CD4-positive, alpha-beta T cell treated with Interleukin-1 beta for 1 hour (primary cell): Measurements from ENCODE around the gene TRIM17.
A peak's percentile ranks its signal among the peaks of the same experiment; 100 is the strongest.
"Not testable (repeated sequence)": the region's sequence is repeated elsewhere in the genome, so short reads cannot be mapped to it uniquely, and the experiment has no call there.

Source experiments
- DNase-seq, 2 donors: peaks; one replicate each; pipeline ENCODE4 v3.0.0-alpha.2; 2020 to 2022

TRIM17 gene

DNA sequence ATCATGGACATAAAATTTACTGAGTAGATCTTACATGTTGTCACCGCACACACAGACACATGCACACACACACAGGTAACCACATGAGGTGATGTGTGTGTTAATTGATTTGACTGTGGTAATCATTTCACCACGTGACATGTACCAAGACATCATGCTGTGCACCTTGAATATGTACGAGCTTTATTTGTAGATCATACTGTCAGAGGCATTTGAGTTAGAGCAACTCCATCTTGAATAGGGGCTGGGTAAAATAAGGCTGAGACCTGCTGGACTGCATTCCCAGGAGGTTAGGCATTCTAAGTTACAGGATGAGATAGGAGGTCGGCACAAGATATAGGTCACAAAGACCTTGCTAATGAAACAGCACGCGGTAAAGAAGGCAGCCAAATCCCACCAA lies 31.7 kb upstream of the TRIM17 start:
- DNase-seq: no peak

DNA sequence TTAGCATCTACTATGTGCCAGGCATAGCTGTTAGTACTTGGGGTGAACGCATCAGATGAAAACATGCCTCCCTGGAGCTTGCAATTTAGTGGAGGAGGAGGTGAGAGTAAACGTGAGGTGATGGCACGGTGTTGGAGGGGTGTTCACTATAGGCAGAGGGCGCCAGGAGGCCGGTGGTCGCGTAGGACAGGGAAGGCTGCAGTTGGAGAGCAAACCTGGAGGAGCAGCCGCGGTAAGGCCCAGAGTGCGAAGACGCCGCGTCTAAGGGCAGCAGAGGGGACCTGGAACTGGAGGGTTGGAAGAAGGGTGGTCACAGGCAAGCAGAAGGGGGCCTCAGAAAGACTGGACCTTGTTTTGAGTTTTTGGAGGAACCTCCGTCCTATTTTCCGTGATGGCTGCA lies 30.2 kb upstream of the TRIM17 start:
- DNase-seq: no peak

DNA sequence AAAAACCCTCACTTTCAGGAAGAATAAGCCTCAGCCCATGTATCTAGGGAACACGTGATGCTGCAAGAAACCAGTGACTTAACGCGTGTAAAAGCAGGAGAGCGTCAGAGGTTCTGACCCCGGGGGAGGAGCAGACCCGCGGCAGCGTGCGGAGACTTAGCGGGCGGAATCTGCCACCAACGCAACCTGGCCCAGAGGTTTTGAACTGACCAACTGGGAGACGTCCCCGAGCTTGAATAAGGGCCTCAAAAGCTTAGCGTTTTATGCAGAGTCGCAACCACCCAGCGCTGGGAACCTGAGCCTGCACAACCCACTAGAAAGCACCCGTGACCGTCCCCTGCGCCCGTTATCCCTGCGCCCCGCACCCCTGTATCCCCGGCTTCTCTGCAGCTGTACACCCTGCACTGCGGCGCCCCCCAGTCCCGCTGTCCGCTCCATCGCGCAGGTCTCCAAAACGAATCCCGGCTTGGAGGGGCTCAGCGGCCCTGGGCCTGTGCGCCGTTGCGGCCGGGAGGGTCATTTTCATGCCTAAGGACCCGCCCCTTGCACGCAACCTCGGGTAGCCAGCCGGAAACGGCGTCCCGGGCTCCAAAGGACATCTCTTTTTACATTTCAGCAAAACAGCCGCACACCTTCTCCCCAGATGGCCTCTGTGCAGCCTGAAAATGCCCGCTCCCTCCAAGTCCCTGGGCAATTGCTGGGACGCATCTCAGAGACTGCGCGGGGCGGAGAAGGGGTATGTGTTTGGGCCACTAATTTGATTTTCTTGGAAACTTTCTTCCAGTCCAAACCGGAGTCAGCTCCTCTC lies 29.4 kb upstream of the TRIM17 start:
- DNase-seq: peak; percentile 28 to 35

DNA sequence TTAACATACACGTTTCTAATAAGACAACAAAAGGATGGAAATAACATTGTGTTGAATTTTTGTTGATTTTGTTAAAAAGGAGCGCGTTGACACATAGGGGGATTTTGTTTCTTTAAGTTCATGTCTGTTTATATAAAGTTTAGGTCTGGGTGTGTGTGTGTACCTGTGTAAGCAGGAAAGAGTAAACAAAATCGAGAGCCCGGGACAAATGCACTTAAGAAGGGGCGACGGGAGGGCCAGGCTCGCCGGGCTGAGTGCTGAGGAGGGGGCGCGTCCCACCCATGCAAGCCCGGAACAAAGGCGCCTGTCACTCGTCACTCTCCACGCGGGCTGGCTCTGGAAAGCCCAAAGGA lies 28.8 kb upstream of the TRIM17 start:
- no peak for DNase-seq

DNA sequence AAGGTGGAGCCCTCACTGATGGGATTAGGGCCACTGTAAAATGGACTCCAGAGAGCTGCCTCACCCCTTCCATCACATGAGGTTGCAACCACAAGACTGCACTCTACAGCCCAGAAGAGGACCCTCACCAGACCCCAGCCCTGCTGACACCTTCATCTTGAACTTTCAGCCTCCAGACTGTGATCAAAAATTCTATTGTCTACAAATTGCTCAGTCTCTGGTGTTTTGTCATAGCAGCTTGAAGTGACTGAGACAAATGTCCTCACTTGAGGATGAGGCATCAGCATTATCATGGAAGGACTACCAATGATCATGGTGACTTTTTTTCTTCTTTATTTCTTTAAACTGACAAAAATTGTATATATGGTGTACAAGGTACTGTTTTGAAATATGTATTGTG lies 26.7 kb upstream of the TRIM17 start:
- no peak for DNase-seq

DNA sequence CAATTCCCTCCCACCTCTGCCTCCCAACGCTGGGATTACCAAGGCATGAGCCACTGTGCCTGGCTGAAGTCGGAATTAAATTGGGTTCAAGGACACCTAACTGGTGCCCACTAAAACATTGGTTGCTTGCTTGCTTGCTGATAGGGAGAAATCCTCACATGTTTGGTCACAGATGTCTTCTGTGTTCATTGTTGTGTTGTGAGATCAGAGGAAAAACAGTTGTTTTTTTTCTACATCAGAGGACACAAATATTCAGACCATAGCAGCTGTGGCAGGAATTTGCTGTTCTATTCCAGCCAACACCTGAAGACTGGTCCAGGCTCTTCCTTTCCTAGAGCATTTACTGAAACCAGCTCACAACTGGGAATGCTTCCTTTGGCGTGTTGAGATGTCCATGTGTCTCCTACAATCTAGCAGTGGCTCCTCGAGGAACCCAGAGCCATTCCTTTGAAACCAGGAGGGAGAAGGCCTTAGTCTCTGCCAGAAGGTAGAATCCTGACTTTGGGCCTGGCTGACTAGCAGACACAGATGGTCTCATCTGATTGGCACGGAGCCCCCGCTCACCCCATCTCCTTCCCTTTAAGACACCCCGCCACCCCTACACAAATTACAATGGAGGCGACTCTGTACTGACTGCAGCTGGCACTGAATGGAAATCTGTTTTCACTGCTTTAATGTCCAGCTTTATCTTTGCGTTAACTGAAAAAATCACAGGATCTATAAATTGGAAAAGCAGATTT lies 24.3 kb upstream of the TRIM17 start:
- DNase-seq: no peak

DNA sequence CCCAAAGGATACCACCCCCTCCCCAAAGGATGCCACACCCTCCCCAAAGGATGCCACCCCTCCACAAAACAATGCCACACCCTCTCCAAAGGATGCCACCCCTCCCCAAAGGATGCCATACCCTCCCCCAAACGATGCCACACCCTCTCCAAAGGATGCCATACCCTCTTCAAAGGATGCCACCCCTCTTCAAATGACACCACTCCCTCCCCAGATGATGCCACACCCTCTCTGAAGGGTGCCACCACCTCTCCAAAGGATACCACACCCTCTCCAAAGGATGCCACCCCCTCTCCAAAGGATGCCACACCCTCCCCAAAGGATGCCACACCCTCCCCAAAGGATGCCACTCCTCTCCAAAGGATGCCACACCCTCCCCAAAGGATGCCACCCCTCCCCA lies 21.6 kb upstream of the TRIM17 start:
- no peak for DNase-seq

DNA sequence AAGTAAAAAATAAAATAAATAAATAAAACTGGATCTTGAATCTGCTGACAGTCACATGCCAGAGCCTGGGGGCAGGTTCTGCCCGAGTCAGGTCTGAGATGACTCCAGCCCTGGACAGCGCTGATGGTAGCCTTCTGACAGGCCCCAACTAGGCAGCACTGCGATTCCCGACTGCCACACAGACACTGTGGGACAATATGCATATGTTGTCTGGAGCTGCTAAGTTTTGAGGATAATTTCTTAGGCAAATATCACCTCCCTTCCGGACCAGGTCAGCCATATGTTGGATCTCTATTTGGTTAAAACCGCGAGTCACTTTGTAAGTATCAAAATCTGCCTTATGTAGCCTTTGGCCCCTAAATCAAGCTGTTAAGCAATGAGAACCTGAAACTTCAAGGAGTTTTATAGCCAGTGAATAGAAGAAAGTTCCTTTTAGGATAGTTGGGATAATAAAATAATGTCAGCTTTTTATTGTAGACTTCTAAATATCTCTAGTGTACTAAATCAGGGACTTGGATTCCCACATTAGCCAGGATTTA lies 20.8 kb upstream of the TRIM17 start:
- no peak for DNase-seq

DNA sequence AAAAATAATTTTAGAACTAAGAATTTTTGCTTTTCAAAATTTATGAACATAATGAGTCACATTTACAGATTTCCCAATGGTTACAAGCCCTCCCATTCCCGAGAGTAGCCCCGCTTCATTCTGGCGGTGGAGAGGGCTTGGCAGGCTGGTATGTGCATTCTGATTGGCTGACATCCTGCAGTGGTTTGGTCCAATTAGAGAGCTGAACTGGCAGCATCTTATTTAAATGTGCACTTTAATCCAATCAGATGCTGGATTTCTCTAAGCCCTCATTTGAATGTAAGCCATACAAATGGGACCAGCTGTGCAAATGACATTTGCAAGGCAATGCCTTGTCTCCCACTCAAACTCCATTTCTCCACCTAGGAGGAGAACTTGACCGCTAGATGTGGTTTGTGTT lies 18.0 kb upstream of the TRIM17 start:
- DNase-seq: no peak

DNA sequence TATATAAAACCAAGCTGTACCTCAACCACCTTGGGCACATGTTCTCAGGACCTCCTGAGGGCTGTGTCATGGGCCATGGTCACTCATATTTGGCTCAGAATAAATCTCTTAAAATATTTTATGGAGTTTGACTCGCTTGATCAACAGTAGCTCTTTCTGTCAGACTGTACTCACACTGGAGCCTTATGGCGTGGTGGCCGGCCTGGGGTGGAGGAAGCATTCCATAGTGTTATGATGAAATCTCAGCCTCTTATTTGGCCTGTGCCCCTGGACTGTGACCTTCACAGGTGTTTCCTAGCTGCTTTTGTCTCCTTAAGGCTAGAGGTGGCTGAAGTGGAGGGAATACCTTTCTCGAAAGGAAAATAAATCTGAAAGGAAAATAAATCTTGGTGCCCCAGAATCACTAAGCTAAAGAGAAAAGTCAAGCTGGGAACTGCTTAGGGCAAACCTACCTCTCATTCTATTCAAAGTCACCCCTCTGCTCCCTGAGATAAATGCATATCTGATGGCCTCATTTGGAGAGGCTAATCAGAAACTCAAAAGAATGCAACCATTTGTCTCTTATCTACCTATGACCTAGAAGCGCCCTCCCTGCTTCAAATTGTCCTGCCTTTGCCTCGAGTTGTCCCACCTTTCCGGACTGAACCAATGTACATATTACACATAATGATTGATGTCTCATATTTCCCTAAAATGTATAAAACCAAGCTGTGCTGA lies 16.8 kb upstream of the TRIM17 start:
- DNase-seq: not testable (repeated sequence)

DNA sequence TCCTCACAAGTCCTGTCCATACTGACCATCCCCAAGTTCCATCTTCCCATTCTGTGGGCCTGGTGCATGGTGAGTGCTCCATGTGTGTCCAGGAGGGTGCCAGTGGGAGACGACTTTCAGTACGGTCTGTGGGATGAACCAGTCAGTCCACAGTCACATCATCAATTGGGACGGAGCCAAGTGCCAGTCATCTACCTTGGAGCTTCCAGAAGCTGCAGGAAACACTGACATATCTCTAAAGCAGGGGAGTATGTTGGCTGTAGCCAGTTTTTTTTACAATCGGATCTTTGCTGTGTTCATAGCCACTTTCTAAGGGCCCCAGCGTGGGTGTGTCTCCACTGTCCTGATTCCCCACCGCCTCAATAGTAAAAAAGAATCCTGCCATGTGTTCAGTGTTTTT lies 13.6 kb upstream of the TRIM17 start:
- DNase-seq: no peak

DNA sequence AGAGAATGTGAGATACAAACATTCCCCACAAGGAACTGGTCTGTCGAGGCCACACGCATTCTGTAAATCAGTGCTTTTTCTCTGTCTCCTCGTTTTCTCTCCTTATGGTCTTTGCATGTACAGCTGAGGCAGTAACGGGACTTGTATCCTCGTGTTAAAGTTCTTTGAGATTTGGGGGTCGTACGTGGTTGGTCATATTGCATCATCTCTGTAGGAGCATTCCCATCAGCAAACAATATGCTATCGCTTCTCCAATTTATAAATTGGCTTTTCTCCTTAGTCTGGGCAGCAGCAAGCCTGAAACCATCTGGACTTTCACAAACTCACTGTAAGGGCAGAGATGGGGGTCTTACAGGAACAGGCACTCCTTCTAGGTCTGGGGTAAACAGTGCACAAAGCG lies 13.0 kb upstream of the TRIM17 start:
- DNase-seq: no peak

DNA sequence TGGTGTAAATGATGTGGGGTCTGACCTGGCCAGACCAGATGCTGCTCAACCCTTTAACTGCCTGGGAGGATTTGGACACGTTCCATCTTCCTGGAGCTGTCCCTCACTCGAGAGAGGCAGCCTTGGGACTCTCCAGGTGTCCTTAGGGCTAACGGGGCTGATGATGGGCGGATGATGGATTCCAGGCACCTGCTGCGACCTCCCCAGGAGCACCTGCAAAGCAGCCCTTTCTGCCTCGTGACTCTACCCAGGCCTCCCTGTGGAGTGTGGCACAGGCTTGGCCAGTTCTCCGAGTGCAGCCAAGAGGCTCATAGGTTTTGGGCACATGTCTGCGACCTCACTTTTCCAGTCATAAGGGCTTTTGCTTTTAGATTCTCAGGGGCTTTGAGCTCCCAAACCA lies 12.3 kb upstream of the TRIM17 start:
- no peak for DNase-seq

DNA sequence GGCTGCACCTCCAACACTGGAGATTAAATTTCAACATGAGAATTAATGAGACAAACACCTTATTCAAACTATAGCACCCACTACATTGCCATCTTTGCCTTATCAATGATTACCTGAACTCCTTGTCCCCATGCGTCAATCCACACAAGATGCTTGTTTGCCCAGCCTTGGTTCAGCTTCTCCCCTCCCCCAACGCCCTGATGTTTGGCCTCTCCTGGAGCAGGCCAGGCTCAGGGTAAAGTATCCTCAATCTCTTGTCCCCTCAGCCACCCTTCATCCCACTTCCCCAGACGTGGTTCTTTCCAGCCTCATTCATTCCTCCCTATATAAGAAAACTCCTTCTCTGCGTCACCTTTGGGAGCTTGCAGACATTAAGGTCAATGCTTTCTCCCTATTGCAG lies 11.8 kb upstream of the TRIM17 start:
- no peak for DNase-seq

DNA sequence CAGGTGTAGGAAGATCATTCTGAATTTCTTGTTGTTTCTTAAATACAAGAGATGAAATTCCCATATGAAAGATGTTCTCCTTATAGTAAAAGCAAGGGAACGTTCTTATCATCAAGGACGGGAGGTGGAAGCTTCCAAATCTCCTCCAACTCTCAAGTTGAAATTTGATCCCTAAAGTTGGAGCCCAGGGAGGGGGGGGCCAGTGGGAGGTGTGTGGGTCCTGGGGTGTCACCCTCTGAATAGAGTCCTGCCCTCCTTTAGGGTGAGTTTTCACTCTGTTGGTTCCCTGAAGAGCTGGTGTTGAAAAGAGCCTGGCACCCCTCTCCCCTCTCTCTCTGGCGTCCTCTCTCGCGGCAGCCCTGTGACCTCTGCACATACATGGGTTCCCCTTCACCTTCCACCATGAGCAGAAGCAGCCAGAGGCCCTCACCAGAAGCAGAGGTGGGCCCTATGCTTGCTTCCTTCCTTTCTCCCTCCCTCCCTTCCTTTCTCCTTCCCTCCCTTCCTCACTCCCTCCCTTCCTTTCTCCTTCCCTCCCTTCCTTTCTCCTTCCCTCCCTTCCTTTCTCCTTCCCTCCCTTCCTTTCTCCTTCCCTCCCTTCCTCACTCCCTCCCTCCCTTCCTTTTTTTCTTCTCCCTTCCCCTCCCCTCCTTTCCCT lies 10.0 kb upstream of the TRIM17 start:
- DNase-seq: no peak

DNA sequence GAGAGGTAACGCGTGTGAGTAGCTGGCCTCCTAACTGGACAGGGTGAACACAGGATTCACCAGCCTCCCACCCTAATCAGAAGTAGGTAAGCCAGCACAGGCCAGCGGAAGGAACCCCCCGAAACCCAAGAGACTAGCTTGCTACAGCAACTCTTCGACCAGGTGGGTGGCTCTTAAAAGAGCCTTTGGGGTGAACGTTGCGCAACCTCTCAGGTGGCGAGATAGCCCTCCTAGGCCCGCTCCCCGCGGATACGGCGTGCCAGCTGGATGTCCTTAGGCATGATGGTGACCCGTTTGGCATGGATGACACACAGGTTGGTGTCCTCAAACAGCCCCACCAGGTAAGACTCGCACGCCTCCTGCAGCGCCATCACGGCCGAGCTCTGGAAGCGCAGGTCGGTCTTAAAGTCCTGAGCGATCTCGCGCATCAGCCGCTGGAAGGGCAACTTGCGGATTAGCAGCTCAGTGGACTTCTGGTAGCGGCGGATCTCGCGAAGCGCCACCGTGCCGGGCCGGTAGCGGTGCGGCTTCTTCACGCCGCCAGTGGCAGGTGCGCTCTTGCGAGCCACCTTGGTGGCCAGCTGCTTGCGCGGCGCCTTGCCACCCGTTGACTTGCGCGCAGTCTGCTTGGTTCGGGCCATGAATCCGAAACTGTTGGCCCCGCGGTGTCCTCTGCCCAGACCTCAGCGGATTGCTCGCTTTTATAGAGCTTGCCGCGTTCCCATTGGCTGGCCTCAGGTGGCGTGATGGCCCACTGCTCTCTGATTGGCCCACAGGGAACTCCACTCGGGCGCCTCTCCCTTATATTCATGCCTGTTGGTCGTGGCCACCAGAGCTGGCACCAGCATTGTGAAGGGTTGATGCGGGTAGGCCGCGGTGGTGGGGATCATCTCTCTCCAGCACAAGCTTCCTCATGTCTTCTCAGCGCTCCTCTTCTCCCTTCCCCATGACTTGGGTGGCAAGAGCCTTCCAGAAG lies 8.3 kb upstream of the TRIM17 start:
- no peak for DNase-seq

DNA sequence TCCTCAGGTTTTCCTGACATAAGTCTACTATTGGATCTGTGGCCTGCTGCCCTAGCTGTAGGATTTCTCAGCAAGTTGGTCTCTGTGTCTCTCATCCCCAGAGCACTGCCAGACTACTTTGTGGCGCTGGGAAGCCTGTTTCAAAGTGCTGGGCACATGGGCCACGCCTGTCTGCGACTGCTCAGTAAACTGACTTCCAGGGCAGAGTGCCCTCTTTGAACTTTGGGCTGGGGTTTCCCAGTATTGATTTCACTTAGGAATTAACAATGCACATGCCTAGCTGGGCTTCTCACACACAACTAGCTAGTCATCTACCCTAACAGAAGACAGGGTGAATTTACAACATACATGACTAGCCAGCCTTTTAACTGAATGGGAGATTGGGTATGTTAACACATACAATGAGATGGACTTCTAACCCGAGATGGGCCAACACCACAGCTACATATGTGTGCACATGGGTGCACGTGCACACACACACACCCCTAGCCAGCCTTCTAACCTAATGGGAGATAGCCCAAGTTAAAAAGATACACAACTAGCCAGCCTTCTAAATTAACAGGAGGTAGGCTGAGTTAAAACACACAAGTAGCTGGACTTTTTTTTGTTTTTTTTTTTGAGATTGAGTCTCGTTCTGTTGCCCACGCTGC lies 6.9 kb upstream of the TRIM17 start:
- DNase-seq: no peak

DNA sequence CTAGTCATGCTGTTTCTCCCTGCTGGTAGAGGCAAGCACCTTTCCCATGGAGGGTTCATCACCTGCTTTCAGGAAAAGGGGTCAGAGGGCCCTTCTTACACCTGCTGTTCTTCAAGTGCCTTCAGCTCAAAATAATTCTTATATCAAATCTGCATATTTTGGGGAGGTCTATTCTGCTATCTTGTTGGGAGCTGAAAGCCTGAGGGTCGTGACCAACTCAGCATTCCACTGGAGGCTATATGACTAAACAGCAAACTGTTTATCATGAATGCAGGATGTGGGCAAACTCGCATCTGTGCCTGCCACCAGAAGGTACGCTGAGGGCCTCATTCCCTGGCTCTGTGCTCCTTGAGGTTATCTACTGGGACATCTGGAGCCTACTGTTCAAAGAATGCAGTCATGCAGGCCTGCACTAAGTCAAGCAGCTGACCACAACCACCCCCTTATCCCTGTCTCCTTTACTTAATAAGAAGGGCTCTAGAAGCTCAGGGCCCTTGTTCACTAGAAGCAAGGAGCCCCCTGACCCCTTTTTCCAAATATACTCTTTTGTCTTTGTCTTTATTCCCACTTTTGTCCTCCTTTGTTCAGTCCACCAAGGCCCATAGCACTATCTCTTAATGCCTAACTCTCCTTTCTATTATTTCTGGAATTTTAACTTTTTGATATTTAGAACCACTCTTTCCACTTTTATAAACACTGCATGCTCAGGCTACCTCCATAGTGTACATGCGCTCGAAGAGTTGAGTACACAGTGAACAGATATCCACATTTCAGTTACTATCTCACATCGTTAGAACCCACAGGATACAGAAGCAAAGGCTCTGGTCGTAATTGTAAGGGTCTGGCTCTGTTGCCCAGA lies 4.5 kb upstream of the TRIM17 start:
- no peak for DNase-seq

DNA sequence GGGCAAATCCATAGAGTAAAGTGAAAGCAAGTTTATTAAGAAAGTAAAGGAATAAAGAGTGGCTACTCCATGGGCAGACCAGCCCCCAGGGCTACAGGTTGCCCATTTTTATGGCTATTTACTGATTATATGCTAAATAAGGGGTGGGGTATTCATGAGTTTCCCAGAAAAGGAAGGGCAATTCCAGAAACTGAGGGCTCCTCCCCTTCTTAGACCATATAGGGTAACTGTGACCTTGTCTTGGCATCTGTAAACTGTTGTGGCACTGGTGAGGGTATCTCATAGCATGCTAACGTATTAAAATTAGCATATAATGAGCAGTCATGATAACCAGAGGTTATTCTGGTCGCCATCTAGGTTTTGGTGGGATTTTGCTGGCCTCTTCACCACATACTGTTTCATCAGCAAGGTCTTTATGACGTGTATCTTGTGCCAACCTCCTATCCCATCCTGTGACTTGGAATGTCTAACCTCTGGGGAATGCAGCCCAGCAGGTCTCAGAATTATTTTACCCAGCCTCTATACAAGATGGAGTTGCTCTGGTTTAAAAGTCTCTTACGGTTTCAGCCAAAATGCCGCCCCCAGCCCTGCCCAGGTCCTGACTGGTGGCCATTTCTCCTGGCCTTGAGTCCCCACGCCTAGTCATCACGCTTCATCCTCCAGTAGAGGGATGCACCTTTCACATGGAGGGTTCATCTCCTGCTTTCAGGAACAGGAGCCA lies 982 bp upstream of the TRIM17 start:
- DNase-seq: no peak

DNA sequence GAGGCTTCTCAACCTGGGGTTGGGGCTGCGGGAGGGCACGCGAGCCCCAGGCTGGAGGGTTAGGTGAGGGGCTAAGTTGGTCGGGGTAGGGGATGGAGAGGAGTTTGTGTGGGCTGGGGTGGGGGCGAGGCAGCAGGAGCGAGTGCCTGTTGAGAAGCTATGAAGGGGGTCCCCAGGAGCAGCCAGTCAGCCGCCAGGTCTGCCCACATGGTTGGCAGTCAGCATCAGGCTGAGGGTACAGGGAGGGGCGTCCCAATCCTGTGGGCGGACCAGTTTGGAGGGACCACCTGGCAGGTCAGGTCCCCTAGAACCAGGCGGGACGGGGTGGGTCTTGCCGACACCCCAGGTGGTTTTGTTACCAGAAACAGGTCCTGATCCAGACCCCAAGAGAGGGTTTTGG lies 400 bp upstream of the TRIM17 start:
- no peak for DNase-seq
